GM18526 (cell line): ENCODE results near the gene KAT6B.

Experiments used
- POLR2A ChIP-seq: IDR thresholded peaks from 3 replicates; pipeline ENCODE4 v1.6.1; 2011; ENCODE audit not compliant: insufficient read length; ENCODE audit errors: extremely low read depth

KAT6B gene

DNA sequence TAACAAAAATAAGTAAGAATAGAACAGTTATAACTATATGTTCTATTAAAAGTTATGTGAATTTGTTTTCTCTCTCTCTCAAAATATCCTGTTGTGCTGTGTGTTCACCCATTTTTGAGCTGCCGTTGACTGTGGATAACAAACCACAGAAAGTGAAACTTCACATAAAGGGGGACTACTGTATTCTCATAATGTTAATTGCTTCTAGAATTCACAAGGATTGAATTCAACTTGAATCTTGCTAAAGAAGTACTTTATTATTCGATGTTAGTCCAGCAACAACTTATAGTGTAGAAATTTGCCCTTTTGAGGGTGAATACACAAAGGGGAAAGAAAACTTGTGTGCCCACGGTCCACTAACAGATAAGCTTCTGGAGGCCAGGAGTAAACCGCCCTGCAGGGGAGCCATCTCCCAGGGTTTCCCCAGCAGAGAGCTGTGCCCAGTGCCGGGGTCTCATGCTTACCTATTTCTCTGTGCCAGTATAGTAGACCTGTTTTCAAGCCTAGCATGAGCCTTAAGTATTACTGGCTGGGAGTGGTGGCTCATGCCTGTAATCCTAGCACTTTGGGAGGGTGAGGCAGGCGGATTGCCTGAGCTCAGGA, 87.1 kb downstream of the KAT6B start:
- TF ChIP-seq POLR2A, result no peak

DNA sequence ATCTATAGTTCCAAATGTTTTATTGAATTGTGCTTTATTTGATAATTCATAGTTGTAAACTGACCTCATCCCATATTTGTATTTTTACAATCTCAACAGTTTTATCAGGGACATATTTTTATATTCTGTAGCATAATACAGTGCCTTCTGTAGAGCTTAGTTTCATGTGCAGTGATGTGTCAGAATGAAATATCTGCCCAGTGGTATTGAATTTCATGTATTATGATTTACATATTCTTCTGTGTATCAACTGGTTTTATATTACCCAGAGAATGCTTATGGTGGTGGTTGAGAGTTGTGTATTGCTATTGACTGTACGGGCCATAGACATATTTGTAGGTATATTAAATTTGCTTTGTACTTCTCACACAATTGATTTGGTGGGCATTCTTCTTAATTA, 89.9 kb downstream of the KAT6B start:
- no peak for TF ChIP-seq POLR2A

DNA sequence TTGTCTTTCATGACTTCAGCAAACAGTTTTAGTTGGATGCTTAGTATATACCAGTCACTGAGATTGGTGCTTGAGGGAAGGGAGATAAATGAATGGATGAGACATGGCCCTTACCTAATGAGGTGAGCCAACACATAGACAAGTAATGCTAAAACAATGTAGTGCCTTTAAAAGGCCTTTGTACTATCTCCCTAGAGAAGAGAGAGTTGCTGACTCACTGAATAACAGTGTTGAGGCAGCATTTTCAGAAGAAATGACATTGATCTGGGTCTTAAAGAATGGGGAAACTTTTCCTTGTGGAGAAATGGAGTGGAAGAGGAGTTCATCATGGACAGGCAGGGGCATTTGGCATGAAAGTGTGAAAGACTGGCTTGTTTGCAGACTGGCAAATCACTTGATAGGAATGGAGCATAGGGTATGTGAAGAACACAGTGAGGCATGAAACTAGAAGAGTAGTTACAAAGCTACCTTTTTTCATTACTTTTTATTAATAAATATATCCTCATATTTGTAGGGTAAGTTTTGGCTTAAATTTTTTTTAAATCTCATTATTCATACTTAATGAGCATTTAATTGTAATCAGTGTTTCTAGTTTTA, 91.2 kb downstream of the KAT6B start:
- no peak for TF ChIP-seq POLR2A

DNA sequence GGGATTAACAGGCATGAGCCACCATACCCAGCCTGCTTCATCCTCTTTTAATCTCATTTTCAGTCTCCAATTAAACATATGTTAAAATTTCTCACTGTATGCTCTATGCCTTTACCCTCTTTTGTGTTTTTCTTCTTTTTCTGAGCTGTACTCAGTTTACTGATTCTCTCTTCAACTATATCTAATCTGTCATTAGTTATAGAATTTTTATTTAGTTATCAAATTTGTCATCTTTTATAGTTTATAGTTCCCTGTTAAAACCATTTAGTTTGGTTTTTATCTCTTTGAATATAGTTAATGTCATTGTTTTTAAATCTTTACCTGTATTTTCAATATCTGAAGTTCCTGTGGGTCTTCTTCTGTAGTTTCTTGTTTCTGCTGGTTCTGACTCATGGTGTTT, 93.3 kb downstream of the KAT6B start:
- no peak for TF ChIP-seq POLR2A

DNA sequence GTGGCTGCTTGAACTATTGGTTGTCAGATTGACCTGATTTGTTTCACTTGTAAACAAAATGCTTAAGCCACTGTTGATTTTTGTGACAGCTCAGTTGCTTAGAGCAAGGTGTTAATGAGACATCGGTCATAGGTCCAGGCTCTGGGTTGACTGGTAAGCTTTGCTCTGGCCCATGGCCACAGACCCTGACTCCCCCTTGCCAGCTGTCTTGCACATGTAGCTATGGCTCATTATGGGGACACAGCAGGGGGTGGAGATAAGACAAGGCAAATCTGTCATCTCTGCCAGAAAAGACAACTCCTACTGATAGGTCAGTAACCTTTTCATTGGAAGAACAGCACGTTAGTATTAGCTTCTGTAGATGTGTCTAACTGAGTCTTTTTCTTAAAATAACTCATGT, 95.3 kb downstream of the KAT6B start:
- TF ChIP-seq POLR2A, result no peak

DNA sequence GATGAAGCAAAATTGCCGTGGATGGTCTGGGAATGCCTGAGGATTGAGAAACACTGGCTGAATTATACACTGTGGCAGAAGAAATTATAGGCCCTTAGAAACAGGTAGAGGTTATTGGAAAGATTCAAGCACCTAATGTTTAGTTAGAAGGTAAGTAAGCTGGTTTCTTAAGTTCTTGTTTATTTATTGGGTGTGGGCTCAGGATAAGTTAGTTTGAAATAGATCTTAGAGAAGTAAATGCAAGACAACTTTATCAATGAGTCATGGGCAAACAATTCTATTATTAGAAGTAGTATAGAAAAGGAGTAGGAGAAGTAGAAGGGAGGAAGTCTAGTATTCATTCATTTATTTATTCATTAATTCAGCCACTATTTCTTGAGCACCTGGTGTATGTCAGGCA, 96.5 kb downstream of the KAT6B start:
- TF ChIP-seq POLR2A, result no peak

DNA sequence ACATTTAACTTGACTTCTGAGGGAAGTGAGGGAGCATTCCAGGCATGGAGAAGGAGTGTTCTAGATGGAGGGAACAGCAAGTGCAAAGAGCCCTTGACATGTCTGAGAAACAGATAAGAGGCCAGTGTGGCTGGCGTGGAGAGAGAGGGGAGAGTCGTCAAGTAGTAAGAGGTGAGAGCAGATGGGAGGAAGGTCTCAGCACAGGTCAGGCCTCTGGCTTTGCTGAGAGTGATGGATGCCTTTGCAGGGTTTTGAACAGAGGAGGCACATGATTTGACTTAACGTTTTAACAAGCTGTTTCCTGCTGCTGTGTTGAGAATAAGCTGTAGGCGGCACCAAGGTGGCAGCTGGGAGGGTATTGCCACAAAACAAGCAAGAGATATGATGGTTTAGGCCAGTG, 97.2 kb downstream of the KAT6B start:
- TF ChIP-seq POLR2A, result no peak

DNA sequence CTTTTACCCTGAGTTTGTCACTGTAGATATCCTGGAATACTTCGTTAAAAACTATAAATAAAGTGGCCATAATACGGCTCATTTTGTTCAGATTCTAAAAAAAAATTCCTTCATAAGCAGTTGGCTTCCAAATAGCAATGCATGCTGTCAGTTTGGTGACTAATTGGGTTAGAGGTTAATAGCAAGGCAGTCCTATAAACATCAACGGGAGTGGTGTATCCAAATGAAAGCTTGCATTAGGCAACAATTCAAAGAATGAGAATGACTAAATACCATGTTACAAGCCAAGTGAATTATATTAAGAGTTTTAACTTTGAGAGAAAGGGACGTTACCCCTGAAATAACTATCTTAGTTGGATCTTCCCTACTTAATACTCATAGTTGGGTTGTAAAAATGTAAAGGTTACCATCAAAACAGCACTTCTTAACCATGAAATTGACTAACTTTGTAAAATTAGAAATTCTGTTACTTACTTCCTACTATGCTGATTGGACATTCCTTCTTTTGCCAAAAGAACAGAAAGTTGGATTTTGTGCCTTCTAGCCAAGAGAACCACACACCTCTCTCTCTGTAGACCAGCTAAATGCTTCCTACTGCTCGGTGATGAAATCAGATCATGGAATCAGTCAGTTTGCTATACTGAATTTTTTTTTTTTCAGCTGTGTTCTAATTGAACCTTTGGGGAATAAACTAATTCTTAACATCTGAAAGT, 98.0 kb downstream of the KAT6B start:
- no peak for TF ChIP-seq POLR2A

DNA sequence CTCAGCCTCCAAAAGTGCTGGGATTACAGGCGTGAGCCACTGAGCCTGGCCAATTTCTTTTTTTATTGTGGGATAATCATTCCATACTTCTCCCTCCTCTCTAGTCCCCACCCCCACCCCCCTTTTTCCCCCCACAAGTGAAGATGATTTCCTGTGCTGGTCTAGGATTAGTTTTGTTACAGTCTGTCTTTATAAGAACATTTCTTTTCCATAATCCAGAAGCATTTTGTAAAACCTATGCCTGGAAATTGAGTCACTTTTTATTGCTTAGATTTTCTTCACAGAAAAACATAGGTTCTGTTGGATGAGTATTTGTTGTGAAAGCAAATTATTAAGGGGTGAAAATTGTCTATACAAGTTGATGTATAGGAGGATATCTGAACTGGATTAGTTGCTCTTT, 98.9 kb downstream of the KAT6B start:
- TF ChIP-seq POLR2A, result no peak

DNA sequence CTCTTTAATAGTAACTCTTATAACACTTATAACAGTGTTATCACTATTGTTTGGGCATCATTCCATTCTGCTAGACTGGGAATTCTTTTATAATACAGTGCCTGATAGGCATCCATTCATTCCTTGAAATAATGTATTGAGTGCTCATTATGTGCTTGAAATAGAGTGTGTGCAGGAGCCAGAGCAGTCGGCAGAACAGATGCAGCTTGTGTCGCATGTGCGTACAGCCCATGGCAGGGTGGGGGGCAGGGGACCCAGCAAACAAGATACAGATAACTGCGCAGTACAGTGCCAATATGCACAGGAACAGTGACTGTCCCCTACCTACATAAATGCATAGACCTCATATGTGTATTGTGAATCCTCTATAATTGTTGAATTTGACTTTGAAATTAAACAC, 99.3 kb downstream of the KAT6B start:
- no peak for TF ChIP-seq POLR2A

DNA sequence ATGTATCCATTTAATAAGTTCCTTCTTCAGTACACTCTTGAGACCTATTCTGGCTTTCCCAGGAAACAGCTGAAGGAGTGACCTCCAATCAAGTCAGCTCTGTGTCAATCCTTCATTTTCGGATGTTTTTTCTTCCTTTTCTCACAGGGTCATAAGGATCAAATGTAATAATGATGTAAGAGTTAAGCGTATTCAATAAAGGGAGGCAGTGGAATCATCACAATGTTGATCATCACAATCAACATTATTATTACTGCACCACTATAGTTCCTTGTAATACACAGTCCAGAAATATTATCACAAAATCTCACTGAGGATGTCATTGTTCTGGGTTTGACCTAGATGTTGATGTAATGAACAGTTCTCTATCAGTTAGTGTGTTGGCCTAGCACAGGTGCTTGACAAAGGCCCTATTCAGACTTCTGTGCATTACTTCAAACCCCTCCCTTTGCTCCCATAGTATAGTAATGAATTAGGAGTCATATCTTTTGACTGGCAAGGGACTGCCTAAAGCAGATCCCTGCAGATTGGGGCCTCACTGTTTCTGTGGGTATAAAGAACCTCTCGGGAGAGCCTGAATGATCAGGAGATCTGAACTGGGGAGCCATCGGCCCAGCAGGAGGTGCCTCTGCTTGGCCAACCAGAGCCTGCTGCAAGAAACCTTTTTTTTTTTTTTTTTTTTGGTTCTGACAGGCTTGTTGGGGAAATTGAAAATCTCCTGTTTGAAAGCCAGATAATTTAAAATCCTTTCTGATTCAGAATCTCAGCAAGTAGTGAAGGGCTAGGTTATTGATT, 100.6 kb downstream of the KAT6B start:
- TF ChIP-seq POLR2A, result no peak

DNA sequence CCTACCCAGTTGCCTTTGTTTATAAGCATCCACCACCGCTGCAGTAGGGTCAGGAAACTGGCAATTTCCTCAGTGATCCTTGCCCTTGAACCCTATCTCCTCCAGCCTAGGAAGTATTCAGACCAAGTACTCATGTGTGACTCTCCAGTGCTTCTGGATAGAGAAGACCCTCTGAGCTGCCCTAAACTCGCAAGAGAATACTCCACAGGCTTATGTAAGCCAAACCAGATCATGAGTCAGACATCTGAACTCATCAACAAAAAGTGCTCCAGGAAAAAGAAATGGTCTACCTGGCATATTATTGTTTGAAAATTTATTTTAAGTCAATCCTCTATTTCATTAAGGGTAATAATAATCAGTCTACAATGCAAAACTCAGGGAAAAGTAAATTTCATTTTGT, 101.3 kb downstream of the KAT6B start:
- no peak for TF ChIP-seq POLR2A

DNA sequence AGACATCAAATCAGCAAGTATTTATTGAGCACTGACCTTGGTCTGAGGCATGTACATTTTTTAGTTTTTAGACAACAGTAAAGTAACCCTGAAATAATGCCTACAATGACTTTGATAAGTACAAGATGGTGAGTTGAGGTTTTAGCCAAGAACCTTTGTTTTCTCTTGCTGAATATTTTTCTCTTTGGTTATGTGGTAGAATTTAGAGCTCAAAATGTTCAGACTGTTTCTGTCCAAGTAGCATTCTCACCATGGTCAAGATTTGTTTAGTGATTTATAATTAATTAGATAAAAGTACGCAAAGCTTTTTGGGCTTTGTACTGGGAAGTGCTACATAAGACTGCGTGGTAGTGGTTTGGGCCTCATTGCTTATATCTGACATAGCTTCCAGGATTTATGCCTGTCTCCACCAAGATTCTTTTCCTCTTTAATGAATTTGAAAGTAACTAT, 102.4 kb downstream of the KAT6B start:
- no peak for TF ChIP-seq POLR2A

DNA sequence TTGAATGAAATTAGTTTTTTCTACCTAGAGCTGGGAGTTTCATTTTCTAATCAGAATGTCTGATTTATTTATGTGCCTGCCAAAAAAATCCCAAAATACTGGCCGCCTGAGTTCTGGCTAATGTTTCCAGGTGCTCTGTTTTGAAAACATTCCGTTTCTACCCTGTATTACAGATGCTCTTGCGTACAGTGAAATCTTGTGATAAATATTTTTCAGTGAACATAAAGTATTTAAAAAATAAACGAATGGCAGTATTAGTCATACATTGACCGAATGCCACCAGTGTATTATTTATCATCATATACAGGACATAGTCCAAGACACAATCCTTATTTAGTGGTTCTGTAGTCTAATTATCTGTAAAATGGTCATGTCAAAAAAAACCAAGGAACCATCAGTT, 102.8 kb downstream of the KAT6B start:
- TF ChIP-seq POLR2A, result no peak

DNA sequence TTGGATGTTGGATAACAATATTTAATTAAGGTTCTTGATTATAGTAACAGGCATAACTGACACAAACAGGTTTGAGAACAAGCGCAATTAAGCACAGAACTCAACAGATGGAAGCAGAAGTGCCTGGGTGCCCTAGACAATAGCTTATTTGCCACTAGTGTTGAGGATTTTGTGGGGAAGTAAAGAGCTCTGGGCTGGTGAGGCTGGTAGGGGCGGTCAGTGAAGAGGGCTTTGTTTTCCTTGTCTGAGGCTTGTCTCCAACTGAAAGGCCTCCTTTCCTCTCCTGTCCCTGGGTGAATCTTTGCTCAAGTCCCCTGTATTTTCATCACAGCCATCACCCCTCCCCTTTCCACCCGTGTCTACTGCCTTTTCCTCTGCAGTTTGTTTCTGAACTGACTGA, 104.6 kb downstream of the KAT6B start:
- no peak for TF ChIP-seq POLR2A

DNA sequence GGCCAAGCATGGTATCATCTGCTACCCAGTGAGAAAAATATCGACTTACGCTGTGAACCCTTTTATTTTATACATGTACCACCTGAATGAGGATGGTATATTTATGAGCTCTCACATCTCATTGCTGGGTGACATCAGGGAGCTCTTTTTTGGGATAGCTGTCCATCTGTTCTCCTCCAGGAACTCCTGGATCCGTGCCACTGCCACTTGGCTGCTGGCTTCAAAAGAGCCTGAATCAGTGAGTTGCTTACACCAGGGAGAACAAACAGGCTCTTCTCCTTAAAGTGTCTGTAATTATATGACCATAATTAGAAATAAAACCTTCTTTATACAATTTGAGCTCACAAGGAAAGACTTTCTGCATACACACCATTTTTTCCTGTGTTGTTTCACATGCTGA, 106.2 kb downstream of the KAT6B start:
- TF ChIP-seq POLR2A, result no peak

DNA sequence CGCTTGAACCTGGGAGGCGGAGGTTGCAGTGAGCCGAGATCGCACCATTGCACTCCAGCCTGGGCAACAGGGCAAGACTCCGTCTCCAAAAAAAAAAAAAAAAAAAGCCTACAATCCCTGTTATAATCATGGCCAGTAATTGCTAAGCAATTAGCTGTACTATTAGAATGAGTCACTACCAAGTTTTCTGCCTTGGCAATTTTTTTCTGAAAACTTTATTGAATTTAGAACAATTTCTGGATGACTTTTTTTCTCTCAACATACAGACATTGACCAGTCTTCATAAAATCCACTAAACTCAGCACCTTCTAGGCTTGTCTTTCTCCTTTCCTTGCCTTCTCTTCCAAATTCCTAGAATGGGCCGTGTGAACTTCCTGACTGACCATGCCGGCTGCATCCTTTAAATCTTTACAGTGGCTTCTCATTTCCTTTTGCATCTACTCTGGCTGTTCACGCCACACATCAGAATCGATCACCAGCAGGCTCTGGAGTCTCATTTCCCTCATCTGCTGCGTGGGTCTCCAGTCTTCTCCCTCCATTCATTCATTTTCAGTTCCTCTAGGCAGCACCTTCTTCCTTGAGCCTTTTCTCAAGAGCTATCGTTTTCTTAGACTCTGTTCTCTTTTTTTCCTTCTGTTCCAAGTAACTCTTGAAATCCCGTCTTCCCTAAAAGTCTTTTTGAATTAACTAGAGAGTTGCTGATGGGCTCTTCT, 107.9 kb downstream of the KAT6B start:
- TF ChIP-seq POLR2A, result no peak
